ENCODE data around the gene SF3B5. TPM values are rescaled to one million over a fixed set of nuclear protein-coding genes. Genes with fewer than 3 reads are reported as not detected.

The SF3B5 gene
- 64.4 TPM for total RNA-seq

GRCh38 chr6:144095134-144096002 lies at the start of gene SF3B5:
TSS of gene SF3B5 (minus strand) at chr6:144095573. CDS start at chr6:144095497, 76 bp downstream.

Other genes starting within 250 kb of the SF3B5 start
- not detected for gene ZC2HC1B, start 231.1 kb downstream of the SF3B5 start, total RNA-seq
- 7.2 TPM for gene PLAGL1, start 87.3 kb downstream of the SF3B5 start, total RNA-seq
- gene STX11, start 54.9 kb upstream of the SF3B5 start, total RNA-seq = 1.4 TPM
- gene UTRN, start 189.8 kb upstream of the SF3B5 start, total RNA-seq = 78.2 TPM